HG03571 (cell line): ENCODE measurements around the gene IDH3A.

ENCODE experiments used
- ATAC-seq: cut with Tn5 transposase; IDR thresholded peaks from one replicate; pipeline ENCODE4 v1.9.1; 2021; ENCODE audit not compliant: unreplicated experiment

IDH3A gene

DNA sequence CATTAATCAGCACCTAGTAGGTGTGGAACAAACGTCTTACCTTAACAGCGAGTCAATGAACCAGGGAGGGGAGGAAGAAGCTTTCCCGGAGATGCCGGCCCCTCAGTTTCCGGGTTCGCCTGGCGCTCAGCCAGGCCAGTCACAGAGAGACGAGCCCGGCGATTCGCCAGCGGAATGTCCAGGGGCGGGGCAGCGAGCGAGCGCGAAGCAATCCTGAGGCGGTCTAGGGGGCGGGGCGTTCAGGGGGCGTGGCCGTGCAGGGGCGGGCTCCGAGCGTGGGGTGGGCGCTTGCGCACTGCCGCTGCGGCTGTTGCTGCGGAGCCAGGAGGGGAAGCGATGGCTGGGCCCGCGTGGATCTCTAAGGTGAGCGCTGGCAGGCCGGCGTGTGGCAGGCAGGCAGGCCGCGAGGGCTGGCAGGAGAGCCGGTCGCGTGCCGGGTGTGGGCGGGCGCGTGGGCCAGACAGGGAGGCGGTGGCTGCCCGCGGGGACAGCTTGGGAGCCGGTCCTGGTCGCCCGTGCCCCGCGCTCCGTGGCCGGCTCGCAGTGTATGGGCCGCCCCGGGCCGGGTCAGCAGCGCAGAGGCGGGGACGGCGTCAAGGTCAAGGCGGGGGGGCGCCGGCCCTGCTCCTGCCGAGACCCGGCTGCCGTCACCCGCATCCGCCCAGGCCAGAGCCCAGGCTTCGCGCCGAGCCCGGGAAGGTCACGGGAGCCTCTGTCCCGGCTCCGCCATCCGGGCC lies at the start of gene IDH3A:
IDH3A (plus strand) TSS at position 295 of the 737 bp plus-strand sequence; CDS start at position 337, 42 bp downstream.
- peak; percentile 72 for ATAC-seq

DNA sequence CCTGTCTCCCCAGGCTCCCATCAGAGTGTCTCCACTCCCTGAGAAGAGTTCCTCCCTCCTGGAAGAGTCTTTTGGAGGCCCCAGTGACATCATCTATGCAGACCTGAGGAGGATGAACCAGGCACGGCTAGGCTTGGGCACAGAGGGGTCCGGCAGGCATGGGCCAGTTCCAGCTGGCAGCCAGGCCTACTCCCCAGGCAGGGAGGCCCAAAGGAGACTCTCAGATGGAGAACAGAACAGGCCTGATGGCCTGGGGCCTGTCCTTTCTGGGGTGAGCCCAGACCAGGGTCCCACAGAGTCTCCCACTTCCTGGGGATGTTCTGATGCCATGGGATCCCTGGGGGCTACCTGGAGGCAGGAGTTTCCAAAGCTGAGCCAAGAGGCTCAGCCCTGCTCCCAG lies 48.3 kb upstream of the IDH3A start:
- ATAC-seq = no peak

DNA sequence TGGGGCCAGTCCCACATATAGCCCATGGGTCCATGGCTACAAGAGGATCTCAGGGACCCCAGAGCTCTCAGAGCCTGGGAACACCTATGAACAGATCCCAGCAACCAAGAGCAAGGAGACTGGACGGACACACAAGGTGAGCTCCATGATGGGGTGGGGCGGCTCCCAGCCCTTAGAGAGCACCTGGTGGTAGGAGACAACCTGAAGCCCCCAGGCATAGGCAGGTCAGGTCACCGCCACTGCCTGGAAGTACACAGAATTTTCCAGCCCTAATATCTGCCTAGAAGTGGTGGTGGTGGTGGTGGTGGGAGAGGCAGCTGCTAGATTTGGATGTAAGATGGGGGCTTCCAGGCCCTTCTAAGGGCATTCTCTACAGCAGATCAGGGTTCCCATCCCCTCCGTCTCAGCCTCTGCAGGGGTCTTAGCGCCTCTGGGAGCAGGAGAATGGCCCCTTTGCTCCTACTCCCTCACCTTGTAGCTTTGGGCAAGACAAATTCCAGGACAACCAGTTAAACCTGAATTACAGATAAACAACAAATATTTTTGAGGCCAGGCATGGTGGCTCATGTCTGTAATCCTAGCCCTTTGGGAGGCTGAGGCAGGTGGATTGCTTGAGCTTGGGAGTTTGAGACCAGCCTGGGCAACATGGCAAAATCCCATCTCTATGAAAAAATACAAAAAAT lies 47.6 kb upstream of the IDH3A start:
- no peak for ATAC-seq

DNA sequence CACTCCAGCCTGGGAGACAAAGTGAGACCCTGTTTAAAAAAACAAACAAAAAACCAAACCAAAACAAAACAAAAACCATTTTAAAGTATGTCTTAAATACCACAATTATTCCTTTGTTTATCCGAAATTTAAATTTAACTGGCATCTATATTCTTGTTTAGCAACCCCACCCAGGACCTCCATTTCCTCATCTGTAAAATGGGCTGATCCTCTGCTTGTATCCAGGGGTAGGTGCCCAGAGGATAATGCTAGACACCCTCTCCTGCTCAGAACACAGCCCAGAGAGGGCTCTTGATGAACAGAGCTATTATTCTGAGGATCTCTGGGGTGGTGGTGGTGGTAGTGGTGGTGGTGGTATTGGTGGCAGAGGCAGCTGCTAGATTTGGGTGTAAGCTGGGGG lies 47.0 kb upstream of the IDH3A start:
- no peak for ATAC-seq

DNA sequence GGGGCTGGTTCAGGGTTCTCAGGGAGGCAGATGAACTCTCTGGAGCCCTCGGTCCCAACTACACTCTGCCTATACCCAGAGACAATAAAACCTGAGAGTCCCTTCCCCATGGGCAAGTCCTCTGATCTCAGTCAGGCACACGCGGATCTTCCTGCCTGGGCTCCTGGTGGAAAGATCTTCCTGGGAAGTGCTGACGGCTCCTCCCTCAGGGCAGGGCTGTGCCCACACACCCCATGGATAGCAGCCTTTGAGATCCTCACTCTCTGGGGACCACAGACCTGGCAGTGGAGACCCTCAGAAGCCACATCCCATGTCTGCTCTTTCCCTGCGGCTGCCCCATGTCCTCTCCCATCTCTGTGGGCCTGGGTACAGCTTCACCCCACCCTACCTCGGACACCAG lies 46.4 kb upstream of the IDH3A start:
- no peak for ATAC-seq

DNA sequence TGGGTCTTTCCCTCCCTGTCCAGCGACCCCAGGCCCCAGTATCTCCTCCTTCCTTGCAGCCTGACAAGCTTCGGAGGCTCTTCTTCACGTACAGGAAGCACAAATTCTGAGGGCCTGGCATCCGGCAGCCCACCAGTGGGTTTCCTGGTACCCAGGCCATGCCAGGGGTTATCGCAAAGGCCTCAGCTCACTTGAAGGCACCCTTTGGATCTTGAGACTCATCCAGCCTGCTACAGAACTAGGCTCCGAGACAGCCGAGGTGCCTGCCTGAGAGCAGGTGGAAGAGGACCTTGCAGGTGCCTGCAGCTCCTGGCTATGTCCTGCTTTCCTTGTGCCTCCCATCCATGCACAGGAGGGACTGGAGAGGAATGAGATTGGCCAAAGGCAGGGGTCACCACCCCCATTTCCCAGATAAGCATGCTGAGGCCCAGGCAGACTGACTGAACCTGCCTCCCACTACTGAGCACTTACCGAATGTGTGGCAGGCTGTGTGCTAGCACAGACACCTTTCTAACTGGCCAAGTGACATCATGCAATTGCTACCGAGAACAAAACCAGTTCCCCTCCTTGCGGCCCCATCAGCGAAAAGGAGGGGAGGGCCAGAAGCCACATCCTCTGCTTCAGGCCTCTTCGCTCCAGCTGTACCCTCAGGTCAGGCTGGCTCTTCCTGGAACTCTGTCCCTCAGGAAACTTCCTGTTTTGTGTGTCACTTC lies 45.6 kb upstream of the IDH3A start:
- ATAC-seq = peak; percentile 74

DNA sequence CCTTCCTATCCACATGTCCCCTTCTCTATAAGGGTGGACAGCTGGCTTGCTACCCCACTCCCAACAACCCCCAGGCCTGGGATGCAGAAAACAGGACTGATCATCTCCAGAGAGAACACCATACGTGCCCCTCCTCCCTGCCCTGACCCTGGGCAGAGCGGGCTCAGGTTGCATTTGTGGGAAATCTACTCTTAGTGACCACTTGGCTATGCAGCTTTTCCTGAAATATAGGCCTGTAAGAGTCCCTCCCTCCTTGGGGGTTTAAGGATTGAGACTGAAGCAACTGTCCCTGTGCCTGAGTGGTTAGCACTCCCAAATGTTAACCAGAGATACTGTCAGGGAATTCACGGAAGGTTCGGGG lies 45.1 kb upstream of the IDH3A start:
- ATAC-seq = no peak

DNA sequence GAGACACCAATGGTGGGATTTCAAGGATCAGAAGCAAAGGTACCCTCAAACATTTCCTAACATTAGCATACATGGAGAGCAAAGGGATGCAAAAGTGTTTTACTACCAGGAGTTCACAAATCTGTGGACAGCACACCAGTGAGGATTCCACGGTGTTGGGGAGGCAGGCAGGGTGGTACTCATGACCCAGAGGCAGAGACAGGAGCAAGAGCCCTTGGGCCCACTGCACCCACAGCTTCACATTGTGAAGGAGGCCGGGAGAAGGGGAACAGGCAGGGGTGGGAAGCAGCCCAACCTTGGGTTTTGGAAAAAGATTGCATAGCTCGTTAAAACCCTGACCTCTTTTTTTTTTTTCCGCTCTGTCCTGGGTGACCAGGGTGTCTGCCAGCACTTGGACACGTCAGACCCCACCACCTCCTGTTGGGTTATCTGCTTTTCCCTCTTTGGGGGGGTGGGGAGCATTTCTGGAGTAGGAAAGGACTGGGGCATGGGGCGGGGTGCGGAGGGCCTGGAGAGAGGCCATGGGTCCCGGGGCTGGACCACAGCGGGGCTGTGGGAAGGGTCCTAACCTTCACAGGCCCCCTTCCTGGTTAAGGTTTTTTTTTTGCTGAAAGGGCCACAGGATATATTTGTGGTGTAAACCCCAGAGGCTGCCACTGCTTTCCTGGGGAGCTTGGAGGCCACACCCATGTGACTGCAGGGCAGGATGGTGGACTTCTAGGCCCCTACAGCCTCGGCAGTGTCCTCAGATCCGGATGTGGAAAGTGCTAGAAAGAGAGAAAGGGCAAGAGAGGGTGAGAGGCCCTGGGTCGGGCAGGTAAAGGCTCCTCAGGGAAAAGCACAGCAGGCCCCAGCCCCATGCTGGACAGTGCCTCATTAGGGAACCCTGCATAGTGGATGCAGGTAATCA lies 44.3 kb upstream of the IDH3A start:
- ATAC-seq = no peak

DNA sequence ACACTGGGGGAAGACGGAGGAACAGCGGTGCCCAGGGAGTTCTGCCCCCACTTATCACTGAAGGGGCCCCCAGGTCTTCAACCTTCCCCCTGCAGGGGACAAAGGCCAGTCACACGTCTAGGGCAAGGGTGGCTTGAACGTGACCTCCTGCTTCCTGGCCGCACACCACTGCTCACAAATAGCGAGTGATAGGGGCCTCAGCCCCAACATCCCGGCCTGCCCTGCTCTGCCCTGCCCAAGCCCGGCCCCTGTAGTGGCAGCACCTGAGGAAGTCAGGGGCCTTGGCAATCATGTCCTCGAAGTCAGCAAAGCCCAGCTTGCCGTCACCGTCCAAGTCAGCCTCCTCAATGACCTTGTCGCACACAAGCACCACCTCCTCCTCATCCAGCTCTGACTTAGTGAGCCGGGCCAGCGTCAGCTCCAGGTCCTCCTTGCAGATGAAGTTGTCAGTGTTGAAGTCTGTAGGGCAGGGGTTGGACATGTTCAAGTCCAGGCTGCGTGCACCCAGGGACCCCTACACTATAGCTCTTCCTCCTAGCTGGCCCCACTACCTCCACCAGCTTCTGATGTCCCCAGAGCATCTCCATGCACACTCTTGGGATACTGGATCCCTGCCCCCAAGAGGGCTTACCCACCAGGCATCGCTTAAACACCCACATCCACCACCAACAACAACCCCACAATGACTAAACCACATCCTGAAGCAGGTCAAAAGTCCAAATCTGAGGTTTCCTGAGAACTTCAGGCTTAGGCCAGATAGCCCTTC lies 43.5 kb upstream of the IDH3A start:
- ATAC-seq = no peak

DNA sequence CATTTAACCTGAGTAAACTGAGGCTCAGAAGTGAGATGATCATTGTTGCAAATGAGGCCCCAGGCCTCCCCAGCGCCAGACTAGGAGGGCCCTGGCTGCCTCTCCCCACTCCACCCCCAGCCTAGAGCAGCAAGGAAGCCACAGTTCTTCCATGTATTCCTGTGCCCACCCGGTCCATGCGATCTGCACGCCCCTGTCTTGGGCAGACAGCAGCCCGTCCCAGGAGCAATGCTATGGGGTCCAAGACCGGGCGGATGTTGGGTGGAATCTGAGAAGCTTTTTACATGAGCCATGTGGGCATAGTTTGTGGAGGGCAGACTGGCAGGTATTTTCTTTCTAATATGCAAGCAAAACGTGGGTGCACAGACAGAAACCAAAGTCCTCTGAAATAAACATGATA lies 41.7 kb upstream of the IDH3A start:
- no peak for ATAC-seq

DNA sequence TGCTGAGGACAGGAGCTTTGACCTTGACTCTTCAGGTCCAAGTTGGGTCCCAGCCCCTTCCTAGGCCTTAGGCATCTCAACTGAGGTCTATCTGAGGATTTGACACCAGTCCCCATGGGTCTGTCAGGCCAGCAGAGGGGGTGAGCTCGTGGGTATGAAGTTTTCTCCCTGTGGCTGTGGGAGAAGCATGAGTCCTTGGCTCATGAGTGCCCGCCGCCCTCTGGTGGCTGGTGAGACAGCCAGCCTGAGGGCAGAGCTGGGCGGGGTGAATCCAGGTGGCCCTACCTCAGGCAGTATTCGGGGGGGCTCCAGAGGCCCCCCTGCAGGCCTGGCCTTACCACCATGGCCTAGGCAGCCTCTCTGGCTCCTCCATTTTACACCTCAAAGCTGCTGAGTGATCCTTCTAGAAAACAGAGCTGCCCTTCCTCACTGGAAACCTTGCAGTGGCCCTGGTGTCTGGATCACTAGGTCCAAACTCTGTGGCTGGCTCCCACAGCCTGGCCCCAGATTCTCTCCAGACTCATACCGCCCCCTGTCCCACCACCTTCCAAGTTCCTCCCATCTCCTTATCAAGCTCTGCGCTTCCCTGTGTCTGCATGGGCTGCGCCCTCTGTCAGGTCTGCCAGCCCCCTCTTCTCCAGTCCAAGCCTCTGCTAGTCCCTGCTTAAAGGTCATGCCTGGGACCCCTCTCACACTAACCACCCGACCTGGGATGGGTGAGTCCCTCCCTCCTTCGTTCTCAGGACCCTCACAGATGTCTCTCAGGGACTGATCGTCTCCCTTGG lies 40.7 kb upstream of the IDH3A start:
- ATAC-seq = no peak

DNA sequence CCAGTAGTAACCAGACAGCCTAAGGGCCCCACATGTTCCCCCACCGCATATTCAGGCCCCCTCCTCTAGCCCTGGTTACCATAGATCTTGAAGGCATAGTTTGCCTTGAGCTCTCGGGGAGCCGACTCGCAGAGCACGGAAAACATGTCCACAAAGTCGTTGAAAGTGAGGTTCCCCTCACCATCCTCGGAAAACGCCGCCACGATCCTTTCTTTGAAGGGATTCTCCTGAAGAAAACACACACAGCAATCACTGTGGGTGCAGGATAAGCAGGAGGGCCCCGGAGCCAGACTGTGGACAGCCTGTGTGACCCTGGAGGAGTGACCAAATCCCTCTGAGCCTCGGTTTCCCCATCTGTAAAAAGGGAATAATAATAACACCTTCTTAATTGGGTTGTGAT lies 40.0 kb upstream of the IDH3A start:
- no peak for ATAC-seq

DNA sequence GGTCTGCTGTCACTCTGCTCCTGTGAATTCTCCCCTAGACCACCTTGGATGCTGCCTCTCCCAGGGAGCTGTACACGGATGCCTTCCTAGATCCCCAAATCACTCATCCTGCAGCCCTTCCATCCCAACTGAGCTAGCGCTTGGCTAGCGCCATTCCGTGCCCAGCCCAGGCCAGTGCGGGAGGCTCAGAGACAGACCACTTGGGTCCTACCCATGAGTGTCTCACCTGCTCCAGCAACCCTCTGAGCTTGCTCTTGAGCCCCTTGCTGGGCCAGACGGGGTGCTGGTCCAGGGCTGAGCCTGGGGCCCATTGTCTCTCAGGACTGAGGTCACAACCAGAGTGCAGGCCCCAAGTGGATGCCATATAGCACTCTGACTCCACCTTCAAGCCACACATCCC lies 39.1 kb upstream of the IDH3A start:
- ATAC-seq = no peak

DNA sequence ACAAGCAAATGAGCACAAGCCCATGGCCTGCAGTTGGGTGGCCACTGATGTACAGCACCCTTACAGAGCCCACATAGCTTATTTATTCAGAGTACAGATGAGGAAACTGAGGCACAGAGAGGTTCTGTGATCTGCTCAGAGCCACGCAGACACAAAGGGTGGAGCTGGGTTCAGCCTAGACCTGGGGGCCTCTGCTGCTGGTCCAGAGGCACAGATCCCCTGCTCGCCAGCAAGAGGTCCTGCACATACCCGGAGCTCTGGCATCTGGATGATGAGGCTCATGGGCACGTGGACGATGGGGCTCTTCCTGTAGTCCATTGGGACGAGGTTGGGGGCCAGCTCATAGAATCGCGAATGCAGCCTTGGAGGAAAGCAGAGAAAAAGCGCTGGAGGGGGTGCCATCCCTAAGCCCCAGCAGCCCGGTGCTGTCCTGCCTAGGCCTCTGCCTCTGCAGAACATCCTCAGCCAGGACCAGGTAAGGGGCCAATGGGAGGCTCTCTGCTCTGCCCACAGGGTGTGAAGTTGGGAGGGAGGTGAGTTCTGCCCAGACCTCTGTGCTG lies 38.2 kb upstream of the IDH3A start:
- ATAC-seq = no peak

DNA sequence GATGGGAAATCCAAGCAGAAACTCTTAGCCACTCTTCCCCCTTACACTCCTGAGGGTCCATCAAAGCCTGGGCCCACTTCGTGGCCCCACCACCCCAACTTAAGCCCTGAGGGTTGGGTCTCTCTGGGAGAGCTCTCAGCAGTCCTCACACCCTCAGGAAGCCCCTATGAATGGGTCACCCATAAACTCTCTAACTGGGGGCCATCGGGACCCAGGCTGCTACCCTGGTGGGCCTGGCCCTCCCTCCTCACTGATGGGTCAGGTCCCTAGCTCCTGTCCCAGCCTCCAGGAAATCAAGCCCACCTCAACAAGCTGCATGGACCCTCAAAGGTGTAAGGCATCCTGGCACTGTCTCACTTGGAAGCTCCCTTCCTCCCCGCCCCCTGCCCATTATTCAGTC lies 37.4 kb upstream of the IDH3A start:
- no peak for ATAC-seq

DNA sequence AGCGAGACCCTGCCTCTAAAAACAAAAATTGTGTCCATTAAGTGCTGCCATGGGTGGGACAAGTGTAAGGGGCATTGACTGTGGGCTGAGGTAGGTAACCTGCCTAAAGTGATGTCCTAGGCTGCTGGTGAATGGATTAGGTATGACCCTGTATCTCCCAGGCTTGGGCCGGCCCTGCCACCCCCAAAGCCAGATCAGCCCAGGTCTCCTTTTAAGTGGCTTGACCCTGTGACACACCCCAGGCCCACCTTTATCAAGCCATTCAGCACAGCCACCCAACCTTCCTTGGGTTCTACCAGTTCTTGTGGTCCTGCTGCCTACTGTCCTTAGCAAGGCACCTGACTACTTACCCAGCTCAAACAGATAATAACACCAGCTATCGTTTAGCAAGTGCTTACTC lies 36.6 kb upstream of the IDH3A start:
- ATAC-seq = no peak

DNA sequence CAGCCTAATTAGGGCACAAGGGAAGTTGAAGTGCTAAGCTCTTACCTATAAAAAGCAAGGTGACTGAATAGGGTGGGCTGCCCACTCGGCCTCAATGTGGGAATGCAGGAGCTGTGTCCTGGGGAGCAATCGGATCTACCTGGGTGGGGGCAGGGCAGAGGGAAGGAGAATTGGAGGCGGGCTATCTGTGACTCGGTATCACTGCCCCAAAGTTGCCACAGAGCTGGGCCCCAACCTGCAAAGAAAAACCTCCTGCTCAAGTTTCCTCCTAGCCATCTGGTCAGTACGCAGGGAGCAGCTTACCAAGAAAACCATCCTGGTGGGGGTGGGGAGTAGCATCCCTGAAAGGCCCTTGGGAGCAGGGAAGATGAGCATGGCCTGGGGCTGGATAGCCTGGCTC lies 28.6 kb upstream of the IDH3A start:
- no peak for ATAC-seq

DNA sequence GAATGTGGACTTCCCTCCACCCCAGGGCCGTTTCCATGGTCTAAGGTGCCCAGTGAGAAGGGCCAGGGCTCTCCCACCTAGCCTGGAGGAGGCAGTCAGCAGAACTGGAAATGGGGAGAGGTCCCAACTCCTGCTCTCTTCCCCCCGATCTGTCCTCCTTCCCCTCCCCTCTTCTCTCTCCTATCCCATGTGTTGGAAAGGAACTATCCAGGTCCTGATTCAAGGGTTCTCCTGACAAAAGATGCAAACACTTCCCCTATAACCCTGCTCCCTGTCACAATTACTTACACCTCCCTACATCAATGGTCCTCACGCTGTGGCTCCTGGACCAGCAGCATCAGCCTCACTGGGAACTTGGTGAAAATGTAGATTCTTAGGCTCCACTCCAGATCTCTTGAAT lies 23.9 kb upstream of the IDH3A start:
- no peak for ATAC-seq

DNA sequence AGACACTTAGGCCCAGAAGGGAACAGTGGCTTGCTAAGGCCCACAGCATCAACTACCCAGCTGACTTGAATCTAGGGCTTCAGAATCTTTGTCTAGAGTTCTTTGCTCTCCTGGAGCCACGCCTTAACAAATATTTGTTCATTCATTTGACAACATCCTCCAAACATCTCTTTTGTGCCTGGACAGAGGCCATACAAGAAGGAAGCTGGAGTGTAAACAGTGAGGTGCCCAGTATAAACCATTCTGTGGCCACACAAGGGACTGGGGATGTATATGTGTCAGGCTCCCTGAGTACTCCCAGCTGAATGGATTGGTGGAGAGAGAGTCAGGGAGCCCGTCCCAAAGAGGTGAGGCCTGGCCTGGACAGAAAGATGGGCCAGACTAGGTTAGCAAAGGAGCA lies 21.3 kb upstream of the IDH3A start:
- ATAC-seq = no peak
